ENCODE results near the gene HTR4.
"Not testable (repeated sequence)": the region's sequence is repeated elsewhere in the genome, so short reads cannot be mapped to it uniquely, and the experiment has no call there.

Gene HTR4, protein sequence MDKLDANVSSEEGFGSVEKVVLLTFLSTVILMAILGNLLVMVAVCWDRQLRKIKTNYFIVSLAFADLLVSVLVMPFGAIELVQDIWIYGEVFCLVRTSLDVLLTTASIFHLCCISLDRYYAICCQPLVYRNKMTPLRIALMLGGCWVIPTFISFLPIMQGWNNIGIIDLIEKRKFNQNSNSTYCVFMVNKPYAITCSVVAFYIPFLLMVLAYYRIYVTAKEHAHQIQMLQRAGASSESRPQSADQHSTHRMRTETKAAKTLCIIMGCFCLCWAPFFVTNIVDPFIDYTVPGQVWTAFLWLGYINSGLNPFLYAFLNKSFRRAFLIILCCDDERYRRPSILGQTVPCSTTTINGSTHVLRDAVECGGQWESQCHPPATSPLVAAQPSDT

DNA sequence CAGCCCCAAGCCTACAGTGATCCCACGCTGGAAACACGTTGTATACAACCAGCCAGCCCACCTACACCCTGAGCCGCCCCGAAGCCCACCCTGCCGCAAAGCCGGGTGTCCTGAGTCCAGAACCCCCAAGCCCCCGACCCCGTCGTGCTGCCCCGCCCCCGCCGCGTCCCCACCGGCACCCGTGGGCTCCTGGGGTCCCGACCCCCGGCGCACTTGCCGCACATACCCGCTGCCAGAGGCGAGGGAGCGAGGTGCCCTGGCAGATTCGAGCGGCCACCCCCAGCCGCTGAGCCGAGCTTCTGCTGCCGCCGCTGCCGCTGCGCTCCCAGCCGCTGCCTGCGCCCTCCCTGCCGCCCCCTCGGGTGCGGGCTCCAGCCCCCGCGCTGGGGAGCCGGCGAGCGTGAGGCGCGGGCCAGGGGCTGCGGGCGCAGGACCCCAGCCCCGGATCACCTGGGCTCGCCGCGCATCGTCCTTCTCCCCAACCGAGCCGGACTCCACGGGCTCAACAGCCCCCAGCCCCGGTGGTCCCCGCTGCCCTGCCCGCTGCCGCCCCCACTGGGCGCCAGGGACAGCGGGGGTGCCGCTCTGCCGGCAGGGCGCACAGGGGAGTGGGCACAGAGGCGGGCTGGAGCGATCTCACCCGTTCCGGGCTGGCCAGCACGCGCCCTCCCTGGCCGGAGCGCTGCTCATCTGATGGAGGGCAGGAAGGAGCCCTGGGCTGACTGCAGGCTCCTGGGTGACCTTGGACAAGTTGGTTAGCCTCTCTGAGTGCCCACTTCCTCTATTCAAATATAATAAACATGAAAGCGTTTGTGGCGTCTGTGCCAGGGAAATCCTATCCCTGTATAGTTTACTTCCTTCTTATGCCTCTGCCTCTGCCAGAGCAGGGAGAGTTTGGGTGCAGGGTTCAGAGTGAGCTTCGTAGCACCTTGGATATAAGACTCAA is at the start of gene HTR4:
HTR4 (minus strand) TSS at position 692 of the 946 bp plus-strand sequence. CDS start 17,513 bp downstream, outside the sequence.
- no peak for DNase-seq

DNA sequence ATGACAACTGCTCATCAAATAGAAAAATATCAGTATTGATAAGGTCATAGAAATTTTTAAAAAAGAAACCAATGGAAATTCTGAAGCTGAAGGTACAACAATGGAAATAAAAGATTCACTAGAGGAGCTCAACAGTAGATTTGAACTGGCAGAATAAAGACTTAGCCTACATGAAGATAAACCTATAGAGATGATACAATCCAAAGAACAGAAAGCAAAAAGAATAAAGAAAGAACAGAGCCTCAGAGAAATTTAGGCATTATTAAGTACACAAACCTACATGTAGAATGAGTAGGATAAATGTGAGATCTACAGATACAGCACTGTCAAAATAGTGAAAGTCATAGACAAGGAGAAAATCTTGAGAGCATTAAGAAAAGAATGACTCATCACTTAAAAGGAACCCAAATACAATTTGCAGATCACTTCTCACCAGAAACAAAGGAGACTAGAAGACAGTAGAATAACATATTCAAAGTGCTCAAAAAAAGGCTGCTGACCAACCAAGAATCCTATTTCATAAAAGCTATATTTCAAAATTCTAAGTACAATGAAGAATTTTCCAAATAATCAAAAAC is 47.8 kb upstream of the HTR4 start:
- DNase-seq = no peak

DNA sequence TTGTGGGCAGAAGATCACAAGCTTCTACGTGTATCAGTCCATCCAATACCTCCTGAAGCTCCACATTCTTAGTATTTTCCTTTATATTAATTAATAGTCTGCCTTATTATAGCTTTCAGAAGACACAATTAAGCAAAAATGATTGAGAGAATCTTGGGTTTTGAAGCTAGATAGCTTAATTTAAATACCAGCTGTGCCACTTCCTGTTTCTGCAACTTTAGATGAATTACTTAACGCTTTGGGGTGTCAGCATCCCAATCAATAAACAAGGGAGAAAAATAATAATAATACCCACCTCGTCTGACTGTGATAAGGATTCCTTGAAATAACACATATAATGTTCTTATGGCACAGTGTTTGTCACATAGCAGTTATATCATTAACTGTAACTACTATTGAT is 44.7 kb upstream of the HTR4 start:
- no peak for DNase-seq

DNA sequence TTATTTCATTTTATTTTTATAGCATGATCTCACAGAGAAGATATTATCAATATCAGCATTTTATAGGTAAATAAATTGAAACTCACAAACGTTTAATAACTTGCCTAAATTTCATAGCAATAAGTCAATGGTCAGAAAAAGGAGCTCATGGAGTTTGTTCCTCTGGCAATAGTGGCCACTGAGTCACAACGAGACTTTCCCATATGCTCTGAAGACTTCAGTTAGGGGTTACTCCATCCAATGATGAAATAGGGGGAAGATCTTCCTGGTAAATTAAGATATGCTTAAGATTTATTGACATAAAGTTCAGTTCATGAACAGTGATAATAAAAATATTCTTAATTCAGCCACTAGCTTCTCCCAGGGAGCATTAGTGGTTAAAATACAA is 43.5 kb upstream of the HTR4 start:
- DNase-seq = no peak

DNA sequence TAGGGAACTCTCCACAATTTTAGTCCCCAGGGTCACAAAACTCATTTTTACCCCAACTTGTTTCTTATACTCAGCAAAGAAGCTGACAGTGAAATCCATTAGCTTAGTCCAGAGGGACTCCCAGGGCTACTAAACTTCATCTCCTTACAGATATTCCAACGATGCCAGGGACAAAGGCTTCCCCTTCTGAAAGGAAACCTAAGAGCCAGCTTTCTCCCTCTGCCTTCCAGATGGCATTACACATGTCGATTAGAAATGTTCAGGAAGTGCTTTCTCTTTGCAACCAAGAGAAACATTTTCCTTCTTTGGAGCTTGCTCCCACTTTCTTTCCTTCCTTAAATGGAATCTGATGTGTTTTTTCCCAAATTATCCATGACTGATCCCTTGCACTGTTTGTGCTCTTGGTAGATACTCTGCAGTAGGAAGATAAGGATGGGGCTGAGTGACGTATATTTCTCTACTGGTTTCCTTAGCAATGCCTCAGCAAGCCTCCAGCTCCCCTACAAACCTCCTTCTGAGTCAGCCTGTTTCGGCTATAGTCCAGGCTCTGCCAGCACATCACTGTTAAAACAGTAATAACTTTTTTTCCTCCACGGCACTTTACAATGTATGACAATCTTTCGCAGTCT is 43.0 kb upstream of the HTR4 start:
- DNase-seq = no peak

DNA sequence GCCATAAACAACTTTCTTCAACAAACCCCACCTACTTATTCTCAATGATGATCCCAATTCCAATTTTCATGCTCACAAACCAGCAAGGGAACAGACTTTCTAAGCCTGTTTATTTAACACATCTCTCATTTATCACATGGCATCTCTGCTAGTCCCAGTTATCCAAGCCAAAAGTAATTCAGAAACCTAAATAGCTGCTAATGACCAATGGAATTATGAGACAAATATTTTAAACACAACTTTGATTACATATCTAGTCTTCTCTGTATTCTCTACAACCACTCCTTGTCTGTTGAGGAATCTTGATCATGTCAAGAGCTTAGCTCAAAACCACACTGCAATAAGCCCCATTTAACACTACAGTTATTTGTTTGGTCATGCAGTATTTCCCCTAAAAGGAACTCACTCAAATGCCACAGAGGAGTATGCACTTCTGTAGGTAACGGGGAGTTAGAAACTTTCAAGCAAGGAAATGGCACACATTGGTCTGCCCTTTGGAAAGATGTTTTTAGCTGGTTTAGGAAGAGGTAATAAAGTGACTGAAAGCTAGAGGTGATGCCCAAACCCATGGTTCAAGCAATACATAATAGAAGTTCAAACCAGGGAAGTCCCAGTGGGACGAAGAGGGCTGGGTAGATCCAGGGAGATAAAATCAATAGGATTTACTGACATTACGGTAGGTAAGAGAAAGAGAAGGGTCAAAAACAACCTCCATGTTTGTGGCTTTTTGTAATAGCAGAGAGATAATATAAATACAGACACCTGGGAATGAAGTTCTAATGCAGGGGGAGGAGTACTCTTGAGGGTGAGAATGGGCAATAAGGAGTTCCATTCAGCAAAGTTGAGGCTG is 42.1 kb upstream of the HTR4 start:
- no peak for DNase-seq

DNA sequence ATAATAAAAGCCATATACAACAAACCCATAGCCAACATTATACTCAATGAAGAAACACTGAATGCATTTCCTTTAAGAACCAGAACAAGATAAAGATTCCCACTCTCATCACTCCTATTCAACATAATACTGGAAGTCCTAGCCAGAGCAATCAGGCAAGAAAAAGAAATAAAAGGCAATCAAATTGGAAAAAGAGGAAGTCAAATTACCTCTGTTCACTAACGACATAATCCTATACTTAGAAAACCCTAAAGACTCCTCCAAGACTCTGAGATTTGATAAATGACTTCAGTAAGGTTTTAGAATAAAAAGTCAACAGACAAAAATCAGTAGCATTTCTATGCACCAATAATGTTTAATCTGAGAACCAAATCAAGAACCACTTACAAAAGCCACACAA is 36.6 kb upstream of the HTR4 start:
- no peak for DNase-seq

DNA sequence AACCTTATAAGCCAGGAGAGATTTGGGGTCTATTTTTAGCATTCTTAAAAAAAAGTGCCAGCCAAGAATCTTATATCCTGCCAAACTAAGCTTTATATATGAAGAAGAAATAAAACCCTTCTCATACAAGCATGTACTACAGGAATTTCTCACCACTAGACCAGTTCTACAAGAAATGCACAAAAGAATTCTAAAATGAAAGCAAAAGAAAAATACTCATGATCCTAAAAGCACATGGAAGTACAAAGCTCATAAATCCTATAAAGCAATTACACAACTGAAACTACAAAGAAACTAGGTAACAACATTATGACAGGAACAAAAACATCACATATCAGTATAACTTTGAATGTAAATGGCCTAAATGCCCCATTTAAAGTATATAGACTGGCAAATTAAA is 34.5 kb upstream of the HTR4 start:
- no peak for DNase-seq

DNA sequence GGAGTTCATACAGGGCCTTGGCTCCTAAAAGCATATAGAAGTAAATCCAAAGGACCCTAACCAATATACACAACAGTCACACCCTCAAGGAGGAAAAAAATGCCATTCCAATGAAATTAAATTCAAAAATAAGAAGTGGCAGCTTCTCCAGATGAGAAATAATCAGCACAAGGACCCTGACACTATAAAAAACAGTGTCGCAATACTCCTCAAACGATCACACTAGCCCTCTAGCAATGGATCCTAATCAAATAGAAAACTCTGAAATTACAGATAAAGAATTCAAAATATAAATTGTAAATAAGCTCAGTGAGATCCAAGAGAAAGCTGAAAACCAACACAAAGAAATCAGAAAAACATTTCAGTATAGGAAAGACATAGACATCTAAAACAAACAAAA is 33.5 kb upstream of the HTR4 start:
- DNase-seq = no peak

DNA sequence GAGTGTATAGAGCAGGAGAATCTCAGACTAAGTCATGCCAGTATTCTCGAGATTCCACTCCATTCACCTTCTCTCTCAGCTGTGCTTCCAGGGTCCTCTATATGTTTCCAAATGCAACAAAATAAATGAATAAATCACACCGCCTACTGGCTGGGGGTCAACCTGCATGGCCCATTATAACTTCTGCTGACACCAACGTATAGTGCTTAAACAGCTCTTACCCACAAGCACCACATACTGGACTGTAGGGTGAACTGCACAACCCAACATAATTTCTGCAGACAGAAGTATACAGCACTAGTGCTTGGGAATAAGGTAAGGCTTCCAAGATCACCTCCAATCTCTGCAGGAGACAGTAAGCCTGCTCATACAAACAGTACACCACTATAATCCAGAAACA is 33.1 kb upstream of the HTR4 start:
- peak in 1 of 2 experiments; percentile 16 for DNase-seq

DNA sequence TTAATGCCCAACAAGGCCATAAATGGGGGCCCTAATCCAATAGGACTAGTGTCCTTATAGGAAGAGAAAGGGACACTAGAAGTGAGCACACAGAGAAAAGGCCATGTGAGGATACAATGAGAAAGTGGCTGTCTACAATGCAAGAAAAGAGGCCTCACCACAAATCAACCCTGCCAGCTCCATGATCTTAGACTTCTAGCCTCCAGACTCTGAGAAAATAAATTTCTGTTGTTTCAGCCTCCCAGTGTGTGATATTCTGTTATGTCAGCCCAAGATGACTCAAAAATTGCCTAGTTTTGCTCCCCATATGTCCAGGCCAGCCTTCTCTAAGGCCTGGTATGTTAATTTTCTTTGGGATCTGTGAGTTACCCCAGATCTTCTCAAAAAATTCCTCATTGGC is 32.3 kb upstream of the HTR4 start:
- DNase-seq = no peak

DNA sequence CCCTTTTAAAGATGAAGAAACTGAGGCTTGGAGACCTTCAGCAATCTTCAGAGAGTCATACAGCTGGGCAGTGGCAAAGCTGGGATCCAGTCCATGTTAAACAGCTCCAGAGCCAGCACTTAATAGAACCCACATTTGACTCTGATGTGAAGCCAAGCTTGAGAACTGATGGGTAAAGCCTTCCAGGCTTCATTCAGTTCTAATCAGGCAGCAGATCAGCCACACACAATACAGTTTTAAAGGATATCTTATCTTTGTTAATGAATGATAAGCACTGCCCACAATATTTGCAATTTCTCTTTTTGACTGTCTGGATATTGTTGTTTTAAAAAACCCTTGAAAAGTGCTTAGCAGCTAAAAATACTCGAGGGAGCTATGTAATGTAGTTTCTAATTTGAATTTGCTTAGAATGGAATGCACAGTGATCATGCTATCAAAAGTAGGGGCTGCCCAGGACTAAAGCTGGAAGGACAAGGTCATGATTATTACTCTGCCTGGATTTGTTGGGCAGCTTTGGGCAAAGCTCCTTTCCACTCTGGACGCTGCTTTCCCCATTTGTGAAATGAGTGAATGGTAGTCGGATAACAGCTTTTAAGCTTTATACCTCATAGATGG is 31.3 kb upstream of the HTR4 start:
- no peak for DNase-seq

DNA sequence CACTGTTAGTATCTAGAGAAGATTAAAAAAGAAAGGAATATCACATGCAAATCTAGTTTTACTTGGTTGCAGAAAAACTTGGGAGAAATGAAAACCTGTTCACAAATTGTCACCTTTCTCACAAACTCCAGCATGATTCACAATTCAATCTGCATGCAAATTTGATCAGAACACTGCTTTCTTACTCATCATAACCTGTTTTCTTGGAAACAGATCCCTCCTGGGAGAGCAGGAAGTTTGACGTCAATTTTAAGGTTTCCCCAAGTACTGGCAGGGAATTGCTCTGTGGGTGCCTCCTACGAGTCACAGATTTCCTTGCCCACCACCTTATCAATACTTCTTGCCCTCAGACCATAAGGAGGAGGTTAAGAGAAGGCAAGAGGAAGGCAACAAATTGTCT is 30.2 kb upstream of the HTR4 start:
- no peak for DNase-seq

DNA sequence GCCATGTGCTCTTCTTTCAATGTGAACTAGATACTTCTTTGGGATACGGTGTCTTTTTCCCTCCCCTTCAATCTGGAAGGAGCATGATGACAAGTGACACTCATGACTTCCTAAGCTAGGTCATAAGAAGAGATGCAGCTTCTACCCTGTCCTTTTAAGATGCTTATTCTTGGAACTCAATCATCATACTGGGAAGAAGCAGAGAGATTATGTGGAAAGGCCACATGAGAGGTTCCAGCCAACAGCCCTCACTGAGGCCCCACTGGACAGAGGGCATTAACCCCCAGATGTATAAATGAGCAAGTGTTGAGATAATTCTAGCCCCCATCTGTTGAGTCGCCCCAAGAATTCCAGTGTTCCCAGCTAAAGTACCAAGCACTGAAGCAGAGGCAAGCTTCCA is 29.3 kb upstream of the HTR4 start:
- DNase-seq = no peak

DNA sequence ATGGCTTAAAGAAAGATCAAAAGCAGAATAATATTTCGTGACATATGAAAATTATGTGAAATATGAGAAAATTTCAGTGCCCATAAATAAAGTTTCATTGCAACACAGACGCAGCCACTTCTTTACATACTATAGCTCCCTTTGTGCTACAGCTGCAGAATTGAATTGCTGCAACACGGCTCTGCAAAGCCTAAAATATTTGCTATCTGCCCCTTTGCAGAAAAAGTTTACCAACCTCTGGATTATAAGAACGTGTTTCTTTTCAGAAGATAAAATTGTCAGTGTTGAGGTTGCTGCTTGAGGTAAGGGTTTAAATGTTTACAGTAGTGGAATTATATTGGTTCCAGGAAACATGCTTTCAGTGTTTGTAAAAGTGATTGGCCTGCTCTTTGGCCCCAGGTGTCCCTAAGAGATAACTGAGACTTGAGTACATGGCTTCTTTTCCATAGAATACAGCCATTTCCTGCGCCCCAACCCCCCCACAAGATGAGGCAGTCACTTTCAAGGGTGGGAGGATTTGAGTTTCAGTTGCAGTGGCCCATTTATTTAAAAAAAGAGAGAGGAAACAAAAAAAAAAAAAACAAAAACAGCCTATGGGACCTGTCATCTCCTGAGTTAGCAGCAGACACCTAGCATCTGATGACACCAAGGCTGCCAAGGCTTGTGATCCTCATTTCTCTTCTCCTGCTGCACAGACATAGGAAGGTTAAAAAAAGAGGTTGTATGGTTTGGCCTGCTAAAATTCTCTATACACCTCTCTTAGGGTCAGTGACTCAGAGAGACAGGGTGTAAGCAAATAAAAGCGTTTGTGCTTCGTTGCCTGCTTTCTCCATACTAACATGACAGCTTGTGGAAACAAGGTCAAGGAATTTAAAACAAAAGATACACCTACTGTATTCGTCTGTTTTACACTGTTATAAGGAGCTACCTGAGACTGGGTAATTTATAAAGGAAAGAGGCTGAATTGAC is 28.0 kb upstream of the HTR4 start:
- no peak for DNase-seq

DNA sequence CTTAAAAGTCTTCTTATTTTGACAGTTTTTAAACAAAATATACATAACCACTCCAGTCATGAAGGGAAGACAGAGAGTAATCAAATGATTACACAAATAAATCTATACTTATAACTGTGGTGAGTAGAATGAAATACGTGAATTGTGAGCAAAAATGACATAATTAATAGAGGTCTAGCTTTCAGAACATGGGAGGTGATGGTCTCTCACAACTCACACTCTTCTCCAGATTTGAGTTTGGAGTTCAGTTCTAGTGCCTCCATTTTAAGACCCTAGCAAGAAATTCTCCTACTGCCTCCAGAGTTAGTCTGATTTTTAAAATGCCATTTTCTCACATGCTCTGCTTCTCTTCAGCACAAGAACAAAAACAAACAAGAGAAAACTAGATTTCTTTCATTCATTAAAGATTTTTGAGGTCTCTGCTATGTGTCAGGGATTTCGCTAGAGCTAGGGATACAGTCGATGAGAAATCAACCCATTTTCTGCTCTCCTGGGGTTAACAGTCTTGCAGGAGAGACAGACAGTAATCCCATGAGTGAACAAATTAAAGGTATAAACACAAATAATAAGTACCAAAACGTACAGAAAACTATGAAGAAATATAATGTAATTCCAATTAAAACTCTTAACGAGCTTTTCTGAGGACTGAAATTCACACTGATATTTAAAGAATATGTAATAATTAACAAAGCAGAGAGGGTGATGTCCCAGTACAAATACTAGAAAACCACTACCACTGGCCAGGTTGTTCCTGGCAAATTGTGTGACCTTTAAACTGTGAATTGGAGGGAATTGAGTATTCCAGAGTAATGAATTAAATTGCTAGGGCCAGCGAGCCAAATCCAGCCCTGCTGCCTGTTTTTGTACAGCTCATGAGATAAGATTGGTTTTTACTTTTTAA is 27.1 kb upstream of the HTR4 start:
- no peak for DNase-seq

DNA sequence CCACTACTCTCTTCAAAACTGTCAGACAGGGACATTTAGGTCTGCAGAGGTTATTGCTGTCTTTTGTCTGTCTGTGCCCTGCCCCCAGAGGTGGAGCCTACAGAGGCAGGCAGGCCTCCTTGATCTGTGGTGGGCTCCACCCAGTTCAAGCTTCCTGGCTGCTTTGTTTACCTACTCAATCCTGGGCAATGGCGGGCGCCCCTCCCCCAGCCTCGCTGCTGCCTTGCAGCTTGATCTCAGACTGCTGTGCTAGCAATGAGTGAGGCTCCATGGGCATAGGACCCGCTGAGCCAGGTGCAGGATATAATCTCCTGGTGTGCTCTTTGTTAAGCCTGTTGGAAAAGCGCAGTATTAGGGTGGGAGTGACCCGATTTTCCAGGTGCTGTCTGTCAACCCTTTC is 19.4 kb upstream of the HTR4 start:
- not testable (repeated sequence) for DNase-seq

DNA sequence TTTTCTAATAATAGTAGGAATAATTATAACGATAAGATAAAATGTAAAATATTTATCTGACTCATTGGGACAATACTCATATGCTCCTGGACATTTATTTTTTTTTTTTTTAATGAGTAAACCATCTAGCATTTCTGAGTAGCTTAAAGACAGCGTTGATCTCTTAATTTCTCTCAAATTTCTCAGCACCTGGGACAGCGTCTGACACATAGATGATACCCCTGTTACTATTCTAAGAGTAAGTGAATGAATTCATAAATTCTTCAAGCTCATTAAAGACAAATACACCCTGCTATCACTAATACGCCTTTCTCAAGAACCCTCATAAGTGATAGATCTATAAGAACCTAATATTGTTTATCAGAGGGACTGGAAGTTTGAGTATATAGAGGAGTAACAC is 12.0 kb upstream of the HTR4 start:
- DNase-seq = no peak

DNA sequence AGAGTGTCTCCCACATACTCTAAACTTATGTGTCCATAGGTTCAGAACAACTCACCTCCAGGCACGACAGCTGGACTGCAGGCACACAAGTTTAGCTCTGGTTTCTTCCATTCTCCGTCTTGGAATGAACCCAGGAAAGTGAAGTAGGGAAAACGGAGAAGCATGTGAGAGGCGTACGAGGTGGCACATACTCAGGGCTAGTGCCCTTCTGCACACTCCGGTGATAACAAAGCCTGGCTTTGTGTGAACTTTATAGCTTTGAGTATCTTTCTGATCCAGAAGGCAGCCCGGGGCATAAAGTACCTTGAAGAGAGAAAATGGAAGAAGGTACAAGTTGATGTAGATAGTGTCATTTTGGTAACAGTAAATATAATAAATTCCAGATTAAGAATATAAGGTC is 11.1 kb upstream of the HTR4 start:
- DNase-seq = no peak

Measured in SHP77 (cell line).